ENCODE measurements around the gene NUDT14.

The NUDT14 gene

DNA sequence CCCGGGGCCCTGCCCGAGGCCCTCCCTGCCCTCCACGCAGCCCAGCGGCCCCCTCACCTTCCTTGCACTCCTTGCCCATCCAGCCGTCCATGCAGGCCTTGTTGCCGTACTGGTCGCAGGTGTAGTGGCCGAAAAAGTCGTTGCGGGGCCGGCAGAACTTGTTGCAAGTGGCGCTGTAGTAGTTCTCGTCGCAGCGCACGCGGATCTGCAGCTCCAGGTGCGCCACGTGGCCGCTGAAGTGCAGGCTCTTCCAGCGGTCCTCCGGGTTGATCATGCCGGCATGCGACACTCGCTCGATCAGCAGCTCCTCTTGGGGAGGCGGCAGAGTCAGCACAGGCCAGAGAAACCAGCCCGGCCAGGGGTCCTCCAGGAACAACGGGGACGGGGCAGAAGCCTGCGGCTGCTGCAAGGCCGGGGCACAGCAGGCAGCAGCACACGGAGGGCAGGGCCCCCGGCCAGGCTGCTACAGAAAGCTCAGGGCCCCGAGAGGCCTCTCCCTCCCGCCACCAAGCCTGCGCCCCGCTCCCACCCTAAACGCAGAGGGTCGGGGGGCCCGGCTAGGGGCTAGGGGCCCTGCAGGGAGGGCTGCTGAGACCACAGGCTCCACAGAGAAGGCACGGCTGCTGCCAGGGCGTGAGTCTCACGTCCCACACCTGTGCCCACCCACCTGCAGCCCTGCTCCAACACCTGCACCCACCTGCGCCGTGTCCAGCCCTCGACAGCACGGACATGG is 25.3 kb downstream of the NUDT14 start:
- DNase-seq (ENCODE audit: low read depth in 1 of 2, low spot score in 1 of 2): no peak
- no peak for TF ChIP-seq JUND (IDR thresholded peaks at IDR 0.05; ENCODE audit: low read depth)
- in situ Hi-C loops (cut with HindIII; ENCODE audit: low pct_unique_long_range_greater_than_20kb, low sequenced_read_pairs): no loop called here

DNA sequence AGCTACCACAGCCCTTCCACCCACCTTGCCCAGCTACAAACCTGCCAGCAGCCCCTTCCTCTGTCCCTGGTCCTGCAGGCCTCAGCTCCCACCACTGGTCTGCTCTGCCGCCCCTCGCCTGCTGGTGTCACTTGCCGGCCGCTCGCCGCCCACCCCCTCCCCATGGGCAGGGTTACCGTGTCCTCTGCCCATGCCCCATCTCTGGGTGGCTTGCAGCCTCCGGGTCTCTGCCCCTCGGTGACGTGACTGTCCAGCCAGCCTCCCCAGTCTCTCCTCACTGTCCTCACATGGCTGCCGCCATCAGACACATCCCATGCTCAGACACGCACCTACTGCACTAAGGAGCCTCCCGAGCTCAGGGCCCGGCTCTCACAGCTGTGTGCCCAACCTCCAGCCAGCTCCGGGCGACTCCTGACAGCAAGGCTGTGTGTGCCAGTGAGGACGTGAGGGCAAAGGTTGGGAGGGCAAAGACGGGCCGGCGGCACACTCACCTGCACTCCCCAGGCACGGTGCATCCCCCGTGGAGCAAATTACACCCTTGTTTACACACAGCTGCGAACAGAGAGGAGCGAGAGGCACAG is 26.0 kb downstream of the NUDT14 start:
- in situ Hi-C loops (cut with HindIII; ENCODE audit: low pct_unique_long_range_greater_than_20kb, low sequenced_read_pairs): no loop called here
- no peak for DNase-seq (ENCODE audit: low read depth in 1 of 2, low spot score in 1 of 2)

DNA sequence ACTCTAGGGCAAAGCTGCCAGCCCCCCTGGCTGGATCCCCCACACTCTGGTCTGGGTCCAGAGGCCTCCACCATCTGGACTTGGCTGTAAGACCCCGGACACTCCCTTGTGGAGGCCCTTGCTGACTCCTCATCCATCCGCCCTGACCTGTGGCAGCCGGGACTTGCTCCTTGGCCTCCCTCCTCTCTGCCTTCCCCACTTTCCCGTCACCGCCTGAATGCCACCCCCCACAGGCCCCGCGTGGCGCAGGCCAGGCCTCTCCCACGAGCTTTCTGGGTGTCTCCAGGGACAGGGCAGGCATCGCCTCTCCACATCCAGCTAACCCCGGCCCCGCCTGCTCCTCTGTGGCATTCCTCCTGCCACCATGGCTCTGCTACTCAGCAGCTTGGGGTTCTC is 26.6 kb downstream of the NUDT14 start:
- no peak for DNase-seq (ENCODE audit: low read depth in 1 of 2, low spot score in 1 of 2)
- TF ChIP-seq JUND (IDR thresholded peaks at IDR 0.05; ENCODE audit: low read depth): no peak
- in situ Hi-C loops (cut with HindIII; ENCODE audit: low pct_unique_long_range_greater_than_20kb, low sequenced_read_pairs): no loop called here

More for the DNA sequence above, 26.0 kb downstream of the NUDT14 start:
- TF ChIP-seq JUND (IDR thresholded peaks at IDR 0.05; ENCODE audit: low read depth): no peak

DNA sequence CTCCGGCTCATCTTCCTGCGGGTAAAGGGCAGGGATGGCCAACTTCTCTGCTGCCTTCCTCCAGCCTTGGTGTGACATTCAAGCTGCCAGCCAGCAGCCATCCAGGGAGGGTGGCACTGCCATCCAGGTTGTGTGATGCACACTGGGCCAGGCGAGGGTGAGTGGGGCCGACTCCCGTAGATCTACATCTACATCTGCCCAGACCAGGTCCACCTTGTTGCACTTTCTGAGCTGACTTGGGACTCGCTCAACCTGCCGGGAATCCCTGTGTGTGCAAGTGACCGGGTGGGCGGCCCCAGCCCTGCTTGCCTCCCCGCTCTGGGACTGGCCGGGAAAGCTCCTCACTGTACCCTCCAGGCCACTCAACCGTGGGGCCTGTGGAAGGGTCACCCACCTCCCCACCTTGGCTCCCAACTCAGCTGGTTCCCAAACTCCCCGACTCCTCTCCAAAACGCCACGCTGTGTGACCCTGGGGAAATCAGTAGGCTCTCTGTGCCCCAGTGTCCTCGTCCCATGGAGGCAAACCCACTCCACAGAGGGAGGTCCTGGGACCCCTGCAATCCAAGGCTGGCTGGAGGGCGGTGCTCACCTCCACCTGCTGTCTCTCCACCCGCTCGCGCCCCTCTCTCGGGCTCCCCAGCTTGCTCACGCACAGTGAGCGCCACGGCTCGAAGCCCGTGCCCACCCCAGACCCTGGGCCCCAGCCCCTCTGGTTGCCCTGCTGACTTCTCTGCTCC is 27.2 kb downstream of the NUDT14 start:
- TF ChIP-seq JUND (IDR thresholded peaks at IDR 0.05; ENCODE audit: low read depth): no peak
- in situ Hi-C loops (cut with HindIII; ENCODE audit: low pct_unique_long_range_greater_than_20kb, low sequenced_read_pairs): no loop called here
- DNase-seq (ENCODE audit: low read depth in 1 of 2, low spot score in 1 of 2): no peak

DNA sequence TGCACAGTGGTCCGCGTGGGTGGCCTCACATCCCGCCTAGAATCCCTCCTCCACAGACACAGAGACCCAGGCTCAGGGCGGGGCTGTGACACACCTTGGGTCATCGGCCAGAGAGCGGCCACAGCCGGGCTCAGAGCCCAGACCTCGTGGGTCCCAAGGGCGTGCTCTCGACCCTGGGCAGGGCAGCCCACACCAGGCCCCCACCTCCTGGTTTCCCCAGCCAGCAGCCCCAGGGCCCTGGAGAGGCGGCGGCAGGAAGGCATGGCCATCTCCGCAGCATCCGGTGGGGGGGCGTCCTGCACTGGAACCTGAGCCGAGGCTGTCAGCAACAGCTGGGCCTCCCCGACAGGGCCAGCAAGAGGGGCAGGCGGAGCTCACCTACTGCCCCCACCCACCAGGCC is 27.8 kb downstream of the NUDT14 start:
- TF ChIP-seq JUND (IDR thresholded peaks at IDR 0.05; ENCODE audit: low read depth): no peak
- in situ Hi-C loops (cut with HindIII; ENCODE audit: low pct_unique_long_range_greater_than_20kb, low sequenced_read_pairs): no loop called here
- no peak for DNase-seq (ENCODE audit: low read depth in 1 of 2, low spot score in 1 of 2)

DNA sequence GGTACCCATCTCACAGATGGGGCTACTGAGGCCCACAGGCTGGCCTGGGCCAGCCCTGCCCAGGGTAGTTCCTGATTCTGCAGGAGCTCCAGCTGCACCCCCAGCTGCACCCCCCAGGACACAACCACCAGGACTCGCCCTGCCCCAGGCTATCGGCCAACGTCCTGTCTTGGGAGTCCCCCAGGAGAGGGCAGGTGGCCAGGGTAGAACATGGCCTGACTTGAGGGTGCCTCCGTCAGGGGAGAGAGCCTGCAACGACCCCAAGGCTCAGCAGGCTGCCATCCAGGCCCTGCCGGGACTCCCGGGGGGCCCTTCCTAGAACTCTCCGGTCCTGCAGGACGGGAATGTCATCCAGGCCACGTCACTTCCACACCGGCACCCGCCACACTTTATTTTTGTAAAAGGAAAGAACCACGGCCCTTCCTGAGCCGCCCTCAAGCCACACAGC is 28.3 kb downstream of the NUDT14 start:
- in situ Hi-C loops (cut with HindIII; ENCODE audit: low pct_unique_long_range_greater_than_20kb, low sequenced_read_pairs): no loop called here
- no peak for DNase-seq (ENCODE audit: low read depth in 1 of 2, low spot score in 1 of 2)
- TF ChIP-seq JUND (IDR thresholded peaks at IDR 0.05; ENCODE audit: low read depth): no peak

DNA sequence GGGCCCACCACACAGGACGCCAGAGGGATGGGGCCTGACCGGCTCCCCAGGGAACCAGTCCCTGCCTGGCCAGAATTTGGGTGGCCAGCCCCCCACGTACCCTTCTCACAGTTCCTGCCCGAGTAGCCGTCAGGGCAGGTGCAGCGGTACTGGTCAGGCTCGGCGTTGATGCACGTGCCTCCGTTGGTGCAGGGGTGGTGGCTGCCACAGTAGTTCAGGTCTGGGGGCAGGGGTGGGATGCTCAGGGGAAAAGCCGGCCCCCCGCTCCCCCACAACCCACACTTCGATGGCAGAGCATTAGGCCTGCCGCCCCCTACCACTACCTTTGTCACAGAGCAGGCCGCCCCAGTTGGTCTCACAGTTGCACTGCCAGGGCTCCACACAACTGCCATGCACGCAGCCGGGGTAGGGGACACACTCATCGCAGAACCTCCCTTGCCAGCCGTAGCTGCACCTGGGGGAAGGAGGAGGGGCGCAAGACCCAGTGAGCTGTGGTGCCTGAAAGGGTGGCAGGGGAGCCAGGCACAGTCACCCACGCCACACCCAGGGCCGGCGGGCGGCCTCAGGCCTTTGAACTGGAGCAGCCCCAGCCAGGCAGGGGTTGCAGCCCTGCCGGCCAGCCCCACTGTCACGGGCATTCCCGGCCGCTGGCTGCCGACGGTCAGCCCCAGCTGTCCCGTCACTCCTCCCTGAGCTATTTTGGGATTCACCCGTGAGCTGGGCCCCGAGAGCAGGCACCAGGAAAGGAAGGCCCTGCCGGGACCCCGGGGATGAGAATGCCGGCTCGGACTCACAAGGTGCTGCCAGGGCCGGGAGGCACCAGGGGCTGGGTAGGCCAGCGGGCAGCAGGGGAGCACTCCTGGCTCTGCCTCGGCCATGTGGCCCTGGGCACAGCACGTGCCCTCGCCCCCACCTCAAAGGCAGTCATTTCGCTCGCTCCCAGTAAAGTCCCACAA is 29.0 kb downstream of the NUDT14 start:
- in situ Hi-C loops (cut with HindIII; ENCODE audit: low pct_unique_long_range_greater_than_20kb, low sequenced_read_pairs): no loop called here
- DNase-seq (ENCODE audit: low read depth in 1 of 2, low spot score in 1 of 2): no peak
- TF ChIP-seq JUND (IDR thresholded peaks at IDR 0.05; ENCODE audit: low read depth): no peak

DNA sequence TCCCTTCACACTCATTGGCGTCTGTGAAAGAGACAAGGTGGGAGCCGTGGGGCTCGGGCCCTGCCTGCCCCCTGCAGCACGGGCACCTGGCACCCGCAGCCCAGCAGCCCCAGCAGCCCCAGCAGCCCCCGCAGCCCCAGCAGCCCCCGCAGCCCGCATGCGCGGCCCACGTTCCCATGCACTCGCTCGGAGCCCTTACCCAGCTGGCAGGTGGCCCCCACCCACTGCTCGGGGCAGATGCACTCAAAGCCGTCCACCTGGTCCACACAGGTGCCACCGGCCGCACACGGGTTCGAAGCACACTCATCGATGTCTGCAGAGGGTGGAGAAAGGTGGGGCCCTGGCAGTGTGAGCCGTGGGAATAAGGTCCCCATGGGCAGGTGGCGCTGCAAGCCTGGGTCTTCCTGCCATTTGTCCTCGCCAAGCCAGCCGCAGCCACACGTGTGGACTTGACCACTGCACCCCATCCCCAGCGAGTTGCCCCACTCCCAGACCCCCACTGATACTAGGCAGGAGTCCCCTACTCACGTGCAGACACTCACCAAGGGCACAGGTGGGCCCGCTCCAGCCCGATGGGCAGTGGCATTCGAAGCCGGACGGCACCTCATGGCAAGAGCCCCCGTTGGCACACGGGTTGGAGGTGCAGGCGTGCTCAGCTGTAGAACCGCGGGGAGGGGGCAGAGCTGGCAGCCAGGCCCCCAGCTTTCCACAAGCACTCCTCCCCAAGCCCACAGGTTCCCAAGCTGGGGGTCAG is 29.9 kb downstream of the NUDT14 start:
- TF ChIP-seq JUND (IDR thresholded peaks at IDR 0.05; ENCODE audit: low read depth): no peak
- in situ Hi-C loops (cut with HindIII; ENCODE audit: low pct_unique_long_range_greater_than_20kb, low sequenced_read_pairs): no loop called here
- DNase-seq (ENCODE audit: low read depth in 1 of 2, low spot score in 1 of 2): no peak

DNA sequence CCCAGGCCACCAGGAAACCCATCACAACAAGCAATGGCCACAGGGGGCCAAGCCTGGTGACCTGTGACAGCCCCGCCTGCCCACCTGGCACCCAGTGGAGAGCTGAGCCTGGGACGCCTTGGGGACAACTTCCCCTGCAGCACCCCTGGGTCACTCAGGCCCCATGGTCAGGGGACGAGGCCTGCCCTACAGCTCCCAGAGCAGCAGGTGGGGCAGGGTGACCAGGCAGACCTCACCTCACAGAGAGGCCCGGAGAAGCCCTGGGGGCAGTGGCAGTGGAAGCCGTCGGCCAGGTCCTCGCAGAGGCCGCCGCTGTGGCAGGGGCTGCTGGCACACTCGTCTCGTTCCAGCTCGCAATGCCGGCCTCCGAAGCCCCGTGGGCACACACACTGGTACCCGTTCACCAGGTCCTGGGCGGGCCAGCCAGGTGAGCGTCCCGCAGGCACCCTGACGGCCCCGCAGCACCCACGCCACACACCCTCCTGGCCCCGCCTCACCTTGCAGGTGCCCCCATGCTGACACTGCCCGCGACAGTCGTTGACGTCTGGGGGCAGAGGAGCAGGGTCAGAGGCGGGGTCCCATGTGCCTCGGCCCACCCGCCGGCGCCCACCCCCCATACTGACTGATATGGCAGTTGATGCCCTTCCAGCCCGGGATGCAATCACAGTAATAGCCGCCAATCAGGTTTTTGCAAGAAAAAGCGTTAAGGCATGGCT is 30.6 kb downstream of the NUDT14 start:
- no peak for DNase-seq (ENCODE audit: low read depth in 1 of 2, low spot score in 1 of 2)
- in situ Hi-C loops (cut with HindIII; ENCODE audit: low pct_unique_long_range_greater_than_20kb, low sequenced_read_pairs): no loop called here
- TF ChIP-seq JUND (IDR thresholded peaks at IDR 0.05; ENCODE audit: low read depth): no peak

DNA sequence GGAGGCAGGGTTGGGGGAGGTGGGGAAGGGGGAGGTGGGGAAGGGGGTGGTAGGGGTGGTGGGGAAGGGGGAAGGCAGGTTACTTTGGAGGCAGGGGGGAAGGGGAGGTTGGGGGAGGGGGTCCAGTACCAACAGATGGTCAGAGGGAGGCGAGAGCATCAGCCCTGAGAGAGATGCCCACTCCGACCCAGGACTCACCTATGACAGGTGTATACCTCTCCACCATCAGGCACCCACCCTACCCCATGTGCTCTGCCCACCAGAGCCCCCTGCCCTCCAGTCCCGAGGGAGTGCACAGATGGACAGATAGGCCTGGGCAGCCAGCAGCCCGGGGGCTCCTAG is 31.1 kb downstream of the NUDT14 start:
- TF ChIP-seq JUND (IDR thresholded peaks at IDR 0.05; ENCODE audit: low read depth): no peak
- DNase-seq (ENCODE audit: low read depth in 1 of 2, low spot score in 1 of 2): no peak
- in situ Hi-C loops (cut with HindIII; ENCODE audit: low pct_unique_long_range_greater_than_20kb, low sequenced_read_pairs): no loop called here

DNA sequence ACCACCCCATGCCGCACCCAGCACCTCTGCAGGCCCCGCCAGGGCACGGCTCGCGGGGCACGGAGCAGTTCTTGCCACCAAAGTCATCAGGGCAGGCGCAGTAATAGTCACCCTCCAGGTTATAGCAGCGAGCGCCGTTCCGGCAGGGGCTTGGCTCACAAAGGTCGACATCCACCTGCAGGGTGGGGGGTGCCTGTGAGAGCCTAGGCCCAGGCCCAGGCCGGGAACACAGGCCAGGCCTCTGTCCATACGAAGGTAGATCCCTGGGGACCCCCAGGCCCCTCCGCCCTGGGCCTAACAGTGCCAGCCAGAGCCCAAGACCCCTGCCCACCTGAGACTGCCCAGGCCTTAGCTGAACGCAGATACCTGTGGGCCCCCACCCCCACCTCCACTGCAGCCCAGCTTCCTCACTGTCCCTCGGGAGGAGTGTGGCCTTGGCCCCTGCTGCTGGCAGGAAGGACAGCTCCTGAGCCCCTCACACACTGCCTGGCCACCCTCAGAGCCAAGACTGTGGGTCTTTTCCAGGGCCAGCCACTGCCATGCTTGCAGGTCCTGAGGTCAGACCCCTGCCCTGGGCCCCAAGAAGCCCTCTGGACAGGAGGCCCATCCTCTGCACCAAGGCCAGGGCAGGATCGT is 31.8 kb downstream of the NUDT14 start:
- DNase-seq (ENCODE audit: low read depth in 1 of 2, low spot score in 1 of 2): no peak
- in situ Hi-C loops (cut with HindIII; ENCODE audit: low pct_unique_long_range_greater_than_20kb, low sequenced_read_pairs): no loop called here
- TF ChIP-seq JUND (IDR thresholded peaks at IDR 0.05; ENCODE audit: low read depth): no peak

All from T47D (cell line).